Mammary epithelial cell (primary cell): Measurements from ENCODE around the gene NODAL.

Experiments used
- EZH2 ChIP-seq: IDR thresholded peaks from 2 replicates; pipeline ENCODE4 v1.6.1; 2012; ENCODE audit warnings: low read length, inconsistent platforms, borderline replicate concordance
- TF ChIP-seq, protein P1 (sequence below), 2 donors: IDR thresholded peaks in 1 of 2; conservative IDR thresholded peaks in 1 of 2; 2 replicates each; pipeline ENCODE4 v1.5.1; 2011 to 2012; ENCODE audit warnings: inconsistent platforms in 2 of 2, low read length in 2 of 2, mild to moderate bottlenecking in 2 of 2, control low read depth in 1 of 2, low read depth in 1 of 2; ENCODE audit not compliant: insufficient read depth in 1 of 2; ENCODE audit errors: extremely low read depth in 1 of 2

GRCh38 chr10:70462349-70462984, 21.0 kb upstream of the NODAL start:
- no peak for TF ChIP-seq EZH2
- TF ChIP-seq, protein P1, sequence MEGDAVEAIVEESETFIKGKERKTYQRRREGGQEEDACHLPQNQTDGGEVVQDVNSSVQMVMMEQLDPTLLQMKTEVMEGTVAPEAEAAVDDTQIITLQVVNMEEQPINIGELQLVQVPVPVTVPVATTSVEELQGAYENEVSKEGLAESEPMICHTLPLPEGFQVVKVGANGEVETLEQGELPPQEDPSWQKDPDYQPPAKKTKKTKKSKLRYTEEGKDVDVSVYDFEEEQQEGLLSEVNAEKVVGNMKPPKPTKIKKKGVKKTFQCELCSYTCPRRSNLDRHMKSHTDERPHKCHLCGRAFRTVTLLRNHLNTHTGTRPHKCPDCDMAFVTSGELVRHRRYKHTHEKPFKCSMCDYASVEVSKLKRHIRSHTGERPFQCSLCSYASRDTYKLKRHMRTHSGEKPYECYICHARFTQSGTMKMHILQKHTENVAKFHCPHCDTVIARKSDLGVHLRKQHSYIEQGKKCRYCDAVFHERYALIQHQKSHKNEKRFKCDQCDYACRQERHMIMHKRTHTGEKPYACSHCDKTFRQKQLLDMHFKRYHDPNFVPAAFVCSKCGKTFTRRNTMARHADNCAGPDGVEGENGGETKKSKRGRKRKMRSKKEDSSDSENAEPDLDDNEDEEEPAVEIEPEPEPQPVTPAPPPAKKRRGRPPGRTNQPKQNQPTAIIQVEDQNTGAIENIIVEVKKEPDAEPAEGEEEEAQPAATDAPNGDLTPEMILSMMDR (conservative IDR thresholded peaks at IDR 0.05 in 1 of 2, IDR thresholded peaks at IDR 0.05 in 1 of 2; ENCODE audit: extremely low read depth in 1 of 2, insufficient read depth in 1 of 2, low read depth in 1 of 2, low read length in 2 of 2), result no peak
